ENCODE measurements around the gene WDPCP.

DNA sequence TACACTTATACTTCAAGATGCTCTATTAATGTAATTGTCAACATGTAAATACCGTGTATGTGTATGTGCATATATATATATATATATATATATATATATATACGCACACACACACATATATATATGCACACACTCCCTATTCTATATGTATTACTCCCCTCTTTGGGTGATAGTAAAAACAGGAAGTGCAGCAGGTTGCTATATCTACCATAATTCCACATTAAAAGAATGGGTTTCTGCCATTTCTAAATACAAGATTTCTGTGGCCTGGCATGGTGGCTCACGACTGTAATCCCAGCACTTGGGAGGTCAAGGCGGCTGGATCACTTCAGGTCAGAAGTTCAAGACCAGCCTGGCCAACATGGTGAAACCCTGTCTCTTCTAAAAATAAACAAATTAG lies 460.7 kb downstream of the WDPCP start:
- TF ChIP-seq, protein P1, sequence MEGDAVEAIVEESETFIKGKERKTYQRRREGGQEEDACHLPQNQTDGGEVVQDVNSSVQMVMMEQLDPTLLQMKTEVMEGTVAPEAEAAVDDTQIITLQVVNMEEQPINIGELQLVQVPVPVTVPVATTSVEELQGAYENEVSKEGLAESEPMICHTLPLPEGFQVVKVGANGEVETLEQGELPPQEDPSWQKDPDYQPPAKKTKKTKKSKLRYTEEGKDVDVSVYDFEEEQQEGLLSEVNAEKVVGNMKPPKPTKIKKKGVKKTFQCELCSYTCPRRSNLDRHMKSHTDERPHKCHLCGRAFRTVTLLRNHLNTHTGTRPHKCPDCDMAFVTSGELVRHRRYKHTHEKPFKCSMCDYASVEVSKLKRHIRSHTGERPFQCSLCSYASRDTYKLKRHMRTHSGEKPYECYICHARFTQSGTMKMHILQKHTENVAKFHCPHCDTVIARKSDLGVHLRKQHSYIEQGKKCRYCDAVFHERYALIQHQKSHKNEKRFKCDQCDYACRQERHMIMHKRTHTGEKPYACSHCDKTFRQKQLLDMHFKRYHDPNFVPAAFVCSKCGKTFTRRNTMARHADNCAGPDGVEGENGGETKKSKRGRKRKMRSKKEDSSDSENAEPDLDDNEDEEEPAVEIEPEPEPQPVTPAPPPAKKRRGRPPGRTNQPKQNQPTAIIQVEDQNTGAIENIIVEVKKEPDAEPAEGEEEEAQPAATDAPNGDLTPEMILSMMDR (IDR thresholded peaks at IDR 0.05), result no peak
- TF ChIP-seq ZFX (IDR thresholded peaks at IDR 0.05; ENCODE audit: borderline replicate concordance), result no peak

All from 22Rv1 (cell line).